IMR-90 (cell line): ENCODE measurements around the gene NRXN2. TPM values are rescaled to one million over a fixed set of nuclear protein-coding genes. Genes with fewer than 3 reads are reported as not detected.

ENCODE experiments used
- ATAC-seq: fragments of 200-7000 bp; cut with Tn5 transposase; 2 replicates; pipeline ENCODE4 v1.9.1; 2020; ENCODE audit warnings: low read depth, mild to moderate bottlenecking, moderate library complexity
- BruUV-seq: library from RNA; stranded (reverse); fragments of 400-500 nt; replicated peaks from 2 replicates; lab custom pipeline; 2021; lab: Mats Ljungman, UMichigan
- CTCF ChIA-PET: fragments of 300-600 bp; formaldehyde crosslinking; extraction: SDS; loops from one replicate; lab custom pipeline; 2021; ENCODE audit warnings: antibody characterized with exemption; lab: Yijun Ruan, JAX
- POLR2A ChIA-PET: fragments of 300-600 bp; sonication (Branson Sonifier 250); formaldehyde crosslinking; loops from one replicate; lab custom pipeline; 2022; ENCODE audit warnings: antibody characterized with exemption; ENCODE audit not compliant: unreplicated experiment; lab: Charles Lee
- DNase-seq: peaks from one replicate; pipeline ENCODE4 v3.0.0; 2013
- H2AFZ ChIP-seq: replicated peaks from 2 replicates; pipeline ENCODE3; 2013; ENCODE audit warnings: low read length, mild to moderate bottlenecking; ENCODE audit not compliant: poor library complexity
- H2AK5ac ChIP-seq: 2 replicates; pipeline ENCODE4 v1.6.1; 2013; ENCODE audit warnings: low read depth, low read length, inconsistent platforms
- H2AK9ac ChIP-seq: replicated peaks from 2 replicates; pipeline ENCODE3; 2013; ENCODE audit warnings: mild to moderate bottlenecking, low read depth, low read length, moderate library complexity; ENCODE audit not compliant: poor library complexity
- H2BK120ac ChIP-seq: 2 replicates; pipeline ENCODE4 v1.6.1; 2013; ENCODE audit warnings: low read depth, low read length, inconsistent platforms
- H2BK15ac ChIP-seq: 3 replicates; pipeline ENCODE4 v1.6.1; 2013; ENCODE audit warnings: low read depth, low read length, inconsistent platforms
- H2BK20ac ChIP-seq: 2 replicates; pipeline ENCODE4 v1.6.1; 2013; ENCODE audit warnings: low read depth, mild to moderate bottlenecking, inconsistent platforms, low read length, moderate library complexity
- H2BK5ac ChIP-seq: 2 replicates; pipeline ENCODE4 v1.6.1; 2013; ENCODE audit warnings: mild to moderate bottlenecking, low read depth, low read length, inconsistent platforms; ENCODE audit not compliant: poor library complexity, severe bottlenecking
- H3K14ac ChIP-seq: replicated peaks from 2 replicates; pipeline ENCODE4 v1.6.1; 2013; ENCODE audit warnings: low read depth, low read length, inconsistent platforms
- H3K18ac ChIP-seq: 2 replicates; pipeline ENCODE4 v1.6.1; 2013; ENCODE audit warnings: low read depth, low read length, control low read depth
- H3K23ac ChIP-seq: 2 replicates; pipeline ENCODE4 v1.6.1; 2013; ENCODE audit warnings: low read depth, low read length, inconsistent platforms
- H3K27ac ChIP-seq: 2 replicates; pipeline ENCODE4 v1.5.1; 2013; ENCODE audit warnings: mild to moderate bottlenecking, control low read depth, low read length; ENCODE audit not compliant: insufficient read depth
- H3K27me3 ChIP-seq: 2 replicates; pipeline ENCODE4 v1.6.1; 2013; ENCODE audit warnings: low read length; ENCODE audit not compliant: control insufficient read depth, insufficient read depth
- H3K36me3 ChIP-seq: 2 replicates; pipeline ENCODE4 v1.6.1; 2013; ENCODE audit warnings: low read length, mixed read lengths; ENCODE audit not compliant: control insufficient read depth, insufficient read depth
- H3K4ac ChIP-seq: 2 replicates; pipeline ENCODE4 v1.6.1; 2013; ENCODE audit warnings: low read depth, low read length, inconsistent platforms
- H3K4me1 ChIP-seq: 2 replicates; pipeline ENCODE4 v1.6.1; 2013; ENCODE audit warnings: low read length, mixed read lengths; ENCODE audit not compliant: control insufficient read depth, insufficient read depth
- H3K4me2 ChIP-seq: 2 replicates; pipeline ENCODE4 v1.6.1; 2013; ENCODE audit warnings: low read depth, mild to moderate bottlenecking, control low read depth, low read length, moderate library complexity
- H3K4me3 ChIP-seq: 2 replicates; pipeline ENCODE4 v1.5.1; 2013; ENCODE audit warnings: low read depth, mild to moderate bottlenecking, control low read depth, low read length, moderate library complexity; ENCODE audit not compliant: insufficient read depth
- H3K56ac ChIP-seq: 2 replicates; pipeline ENCODE4 v1.6.1; 2013; ENCODE audit warnings: low read length, inconsistent platforms; ENCODE audit not compliant: insufficient read depth; ENCODE audit errors: extremely low read depth
- H3K79me1 ChIP-seq, 2 experiments: 2 replicates each; pipeline ENCODE4 v1.6.1; 2013; ENCODE audit warnings: low read length in 2 of 2, inconsistent platforms in 1 of 2, low read depth in 1 of 2
- H3K9ac ChIP-seq: 2 replicates; pipeline ENCODE4 v1.6.1; 2013; ENCODE audit warnings: low read depth, low read length, control low read depth
- H3K9me1 ChIP-seq: 2 replicates; pipeline ENCODE4 v1.6.1; 2013; ENCODE audit warnings: low read length, inconsistent platforms; ENCODE audit not compliant: insufficient read depth
- H3K9me3 ChIP-seq: 2 replicates; pipeline ENCODE4 v1.6.1; 2013; ENCODE audit warnings: low read length; ENCODE audit not compliant: control insufficient read depth, insufficient read depth
- H4K20me1 ChIP-seq: 2 replicates; pipeline ENCODE4 v1.6.1; 2013; ENCODE audit warnings: low read length, inconsistent platforms; ENCODE audit not compliant: insufficient read depth
- H4K5ac ChIP-seq: 2 replicates; pipeline ENCODE4 v1.6.1; 2013; ENCODE audit warnings: mild to moderate bottlenecking, low read depth, low read length, control low read depth
- H4K8ac ChIP-seq, 2 experiments: 2 replicates each; pipeline ENCODE4 v1.6.1; 2013; ENCODE audit warnings: low read depth in 2 of 2, low read length in 2 of 2, control low read depth in 1 of 2, inconsistent platforms in 1 of 2
- H4K91ac ChIP-seq: 2 replicates; pipeline ENCODE4 v1.6.1; 2013; ENCODE audit warnings: low read depth, low read length, inconsistent platforms; ENCODE audit not compliant: insufficient read depth
- CHD1 ChIP-seq: IDR thresholded peaks from 2 replicates; pipeline ENCODE4 v1.6.1; 2012; ENCODE audit warnings: low read depth, low read length, improper control_type of control experiment
- CTCF ChIP-seq: conservative IDR thresholded peaks from 2 replicates; pipeline ENCODE4 v1.5.1; 2012; ENCODE audit warnings: mild to moderate bottlenecking, low read depth, low read length, improper control_type of control experiment
- FOS ChIP-seq: fragments of 150-350 bp; IDR thresholded peaks from 2 replicates; pipeline ENCODE4 v1.6.1; 2016; ENCODE audit warnings: low read depth, low read length
- MAZ ChIP-seq: IDR thresholded peaks from 2 replicates; pipeline ENCODE4 v1.6.1; 2012; ENCODE audit warnings: low read depth, mild to moderate bottlenecking, low read length, improper control_type of control experiment, moderate library complexity, borderline replicate concordance
- MXI1 ChIP-seq: IDR thresholded peaks from 2 replicates; pipeline ENCODE4 v1.6.1; 2012; ENCODE audit warnings: low read depth, mild to moderate bottlenecking, low read length, moderate library complexity, borderline replicate concordance
- NFE2L2 ChIP-seq: fragments of 150-350 bp; IDR thresholded peaks from 2 replicates; pipeline ENCODE4 v1.6.1; 2016; ENCODE audit warnings: low read depth, mild to moderate bottlenecking, low read length
- RAD21 ChIP-seq: IDR thresholded peaks from 2 replicates; pipeline ENCODE4 v1.6.1; 2012; ENCODE audit warnings: low read length, improper control_type of control experiment
- WGBS, 2 experiments: methylation state at CpG; one replicate each; pipeline versions ENCODE4 v1.1.5 to v1.1.7; 2013; ENCODE audit warnings: missing lambda C conversion rate in 2 of 2; ENCODE audit not compliant: insufficient read length in 1 of 2; ENCODE audit errors: extremely low coverage in 2 of 2; 5-methylcytosine and 5-hydroxymethylcytosine counted together
- dilution Hi-C: fragments of 300-500 bp; cut with HindIII; formaldehyde crosslinking; loops from one replicate; pipeline ENCODE4 v1.14.3; 2018; ENCODE audit warnings: low sequenced_read_pairs; ENCODE audit not compliant: unreplicated experiment
- in situ Hi-C: fragments of 300-500 bp; cut with MboI; formaldehyde crosslinking; loops from 3 replicates; pipeline ENCODE4 v1.14.3; 2019; ENCODE audit warnings: low sequenced_read_pairs, inconsistent platforms, mixed read lengths
- intact Hi-C: fragments of 100-400 bp; cut with micrococcal nuclease; formaldehyde crosslinking; loops from 2 replicates; pipeline ENCODE4 v1.10.0; 2022
- polyA plus RNA-seq, 3 experiments: library from polyadenylated mRNA; depleted of rRNA; stranded (reverse); fragments of >200 nt; gene quantifications; 2 replicates each; pipeline ENCODE4 v1.2.3, GENCODE V29; 2012; ENCODE audit warnings: low replicate concordance in 1 of 3
- total RNA-seq: library from RNA; depleted of rRNA; stranded (reverse); fragments of >200 nt; gene quantifications from 2 replicates; pipeline ENCODE4 v1.2.3, GENCODE V29; 2012

The NRXN2 gene
- total and polyA plus RNA-seq, 2 of the 4 experiments (the other 2 are of a cell fraction), result 0.18 to 0.22 TPM

GRCh38 chr11:64562723-64563351, 160.2 kb downstream of the NRXN2 start:
- DNase-seq, result no peak

More at GRCh38 chr11:64562723-64563351, 160.2 kb downstream of the NRXN2 start:
- in situ Hi-C loops, result no loop called here
- peaks cover 20% of the 10 kb centered on the region for H3K27me3 ChIP-seq
- no peak for TF ChIP-seq MXI1
- no peak for TF ChIP-seq FOS
- no peak for TF ChIP-seq MAZ
- TF ChIP-seq RAD21, result no peak
- TF ChIP-seq CHD1, result no peak
- no peak for TF ChIP-seq NFE2L2
- no peak for TF ChIP-seq CTCF
- H2BK120ac ChIP-seq, result no peak overlapping the region
- no peak overlapping the region for H2BK20ac ChIP-seq
- H3K27ac ChIP-seq, result no peak overlapping the region
- H2BK15ac ChIP-seq, result no peak overlapping the region
- ATAC-seq, result no peak
- no peaks in the 10 kb centered on the region for H3K4me1 ChIP-seq
- H2AK5ac ChIP-seq, result no peak overlapping the region
- no peak overlapping the region for H3K4me2 ChIP-seq
- no peak overlapping the region for H2AK9ac ChIP-seq
- H2BK5ac ChIP-seq, result no peak overlapping the region
- no peak overlapping the region for H3K4ac ChIP-seq
- H3K36me3 ChIP-seq, result no peaks in the 10 kb centered on the region
- no peak overlapping the region for H3K56ac ChIP-seq
- ChIA-PET POLR2A (no interaction called here), CTCF (no interaction called here)
- H4K8ac ChIP-seq, result no peak overlapping the region
- dilution Hi-C loops, result no loop called here
- no TSS peak for BruUV-seq
- no peak overlapping the region for H3K14ac ChIP-seq
- intact Hi-C loops, result no loop called here
- no peaks in the 10 kb centered on the region for H3K79me1 ChIP-seq
- H4K91ac ChIP-seq, result no peak overlapping the region
- no peaks in the 10 kb centered on the region for H3K9me3 ChIP-seq
- H3K4me3 ChIP-seq, result no peak overlapping the region
- no peak overlapping the region for H3K23ac ChIP-seq
- H4K20me1 ChIP-seq, result 0 out of 2 replicates have a peak, but pooled peaks cover 4% of the 10 kb centered on the region
- no peak overlapping the region for H2AFZ ChIP-seq
- H3K9ac ChIP-seq, result no peak overlapping the region
- H3K9me1 ChIP-seq, result no peaks in the 10 kb centered on the region
- no peak overlapping the region for H3K18ac ChIP-seq
- H4K5ac ChIP-seq, result no peak overlapping the region
- WGBS, 2 experiments, result 100% methylated on average over 1 of the region's 15 CpGs; no CpG with 5 or more reads in 1 of the 2 experiments
